Measurements from ENCODE around the gene MMP24OS. TPM values are rescaled to one million over a fixed set of nuclear protein-coding genes. Genes with fewer than 3 reads are reported as not detected.

Gene MMP24OS
- total and polyA plus RNA-seq, 5 donors from 2014 or later = 8.7 to 50.6 (median 9.6) TPM

DNA sequence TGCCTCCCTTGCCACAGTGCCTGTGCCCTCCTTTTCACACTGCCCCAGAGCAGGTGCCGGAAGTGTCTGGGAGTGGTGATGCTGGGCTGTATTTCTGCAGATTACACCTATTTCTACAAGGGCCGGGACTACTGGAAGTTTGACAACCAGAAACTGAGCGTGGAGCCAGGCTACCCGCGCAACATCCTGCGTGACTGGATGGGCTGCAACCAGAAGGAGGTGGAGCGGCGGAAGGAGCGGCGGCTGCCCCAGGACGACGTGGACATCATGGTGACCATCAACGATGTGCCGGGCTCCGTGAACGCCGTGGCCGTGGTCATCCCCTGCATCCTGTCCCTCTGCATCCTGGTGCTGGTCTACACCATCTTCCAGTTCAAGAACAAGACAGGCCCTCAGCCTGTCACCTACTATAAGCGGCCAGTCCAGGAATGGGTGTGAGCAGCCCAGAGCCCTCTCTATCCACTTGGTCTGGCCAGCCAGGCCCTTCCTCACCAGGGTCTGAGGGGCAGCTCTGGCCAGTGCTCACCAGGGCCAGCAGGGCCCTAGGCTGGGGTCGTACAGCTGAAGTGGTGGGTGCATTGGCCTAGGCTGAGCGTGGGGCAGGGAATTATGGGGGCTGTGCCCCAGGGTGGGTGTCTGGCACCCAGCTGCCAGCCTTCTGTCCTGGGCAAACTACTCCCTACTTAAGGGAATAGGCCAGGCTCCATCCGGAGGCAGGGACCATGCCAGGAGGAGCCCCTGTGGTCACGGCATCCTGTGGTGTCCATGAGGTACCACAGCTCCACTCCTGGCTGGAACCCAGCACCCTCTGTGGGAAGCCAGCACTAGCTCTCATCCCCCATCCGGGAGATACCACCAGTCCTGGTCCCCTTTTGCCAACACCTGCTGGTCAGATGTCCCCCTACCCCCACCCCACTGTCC, 3.5 kb downstream of the MMP24OS start:
- ATAC-seq (ENCODE audit: low read depth in 2 of 2) (no peak), DNase-seq (no peak)
- Histone ChIP-seq H3K36me3 (ENCODE audit: control insufficient read depth, insufficient read depth, low read length) (peaks cover 23% of the 10 kb centered on the region), H3K9me3 (ENCODE audit: control insufficient read depth in 2 of 2, low read length in 2 of 2) (no peaks in the 10 kb centered on the region), H3K4me1 (ENCODE audit: control insufficient read depth, insufficient read depth, low read length, poor library complexity, severe bottlenecking) (peaks cover 22% of the 10 kb centered on the region), H3K27ac (ENCODE audit: insufficient read depth, low read length, poor library complexity, severe bottlenecking) (no peak overlapping the region), H3K4me3 (ENCODE audit: low read depth, low read length) (no peak overlapping the region), H3K27me3 (ENCODE audit: control insufficient read depth, insufficient read depth, low read length) (no peaks in the 10 kb centered on the region)
- H3K4me1 Mint-ChIP-seq = peaks cover 0 to 31% (median 8%) of the 10 kb centered on the region in 4 donors
- H3K36me3 Mint-ChIP-seq = peaks cover 20% of the 10 kb centered on the region
- no peak overlapping the region for H3K27ac Mint-ChIP-seq
- peak overlapping the region in 1 of 4 donors; percentile 8 for H3K4me3 Mint-ChIP-seq
- H3K27me3 Mint-ChIP-seq = no peaks in the 10 kb centered on the region
- H3K9me3 Mint-ChIP-seq = no peaks in the 10 kb centered on the region

DNA sequence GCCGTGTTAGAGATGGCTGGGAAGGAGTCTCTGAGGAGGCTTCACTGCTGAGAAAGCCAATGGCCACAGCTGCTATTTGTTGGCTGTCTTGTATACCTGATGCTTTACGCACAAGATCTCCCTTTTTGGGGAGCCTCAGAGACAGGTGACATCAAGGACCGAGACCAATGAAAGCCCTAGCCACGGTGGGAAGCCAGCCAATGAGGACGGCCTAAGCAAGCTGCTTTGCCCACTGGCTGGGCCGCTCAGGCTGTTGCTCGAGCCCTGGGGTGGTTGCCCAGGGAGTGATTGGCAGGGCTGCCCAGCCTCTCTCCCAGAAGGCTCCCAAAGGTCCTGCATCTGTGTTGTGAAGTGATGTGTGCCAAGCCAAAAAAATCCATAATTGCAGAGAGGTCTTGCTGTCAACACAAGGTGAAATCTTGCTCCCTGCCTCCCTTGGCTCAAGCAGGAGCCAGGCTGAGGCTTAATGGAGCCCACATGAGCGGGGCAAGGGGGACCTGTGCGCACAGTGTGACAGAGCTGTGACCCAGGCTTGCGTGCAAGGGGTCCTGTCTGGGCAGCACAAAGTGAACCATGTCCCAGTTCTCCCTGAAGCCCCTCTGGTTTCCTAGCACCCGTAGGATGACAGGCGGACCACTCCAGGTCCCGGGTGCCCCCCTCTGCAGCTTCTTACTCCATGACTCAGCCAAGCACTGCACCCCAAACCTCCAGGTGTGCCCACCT, 4.3 kb downstream of the MMP24OS start:
- H3K27ac Mint-ChIP-seq = peak overlapping the region in 1 of 3 donors; percentile 83
- H3K4me3 ChIP-seq (ENCODE audit: low read depth, low read length) = no peak overlapping the region
- H3K9me3 ChIP-seq (ENCODE audit: control insufficient read depth in 2 of 2, low read length in 2 of 2) = no peaks in the 10 kb centered on the region
- ATAC-seq (ENCODE audit: low read depth in 2 of 2) = no peak
- H3K36me3 ChIP-seq (ENCODE audit: control insufficient read depth, insufficient read depth, low read length) = peaks cover 15% of the 10 kb centered on the region
- peaks cover 22% of the 10 kb centered on the region for H3K4me1 ChIP-seq (ENCODE audit: control insufficient read depth, insufficient read depth, low read length, poor library complexity, severe bottlenecking)
- peaks cover 0 to 34% (median 7%) of the 10 kb centered on the region in 4 donors for H3K4me1 Mint-ChIP-seq
- H3K9me3 Mint-ChIP-seq = no peaks in the 10 kb centered on the region
- no peak overlapping the region for H3K27ac ChIP-seq (ENCODE audit: insufficient read depth, low read length, poor library complexity, severe bottlenecking)
- H3K36me3 Mint-ChIP-seq = peaks cover 12% of the 10 kb centered on the region
- H3K4me3 Mint-ChIP-seq = peak overlapping the region in 1 of 4 donors; percentile 28
- no peaks in the 10 kb centered on the region for H3K27me3 Mint-ChIP-seq
- no peaks in the 10 kb centered on the region for H3K27me3 ChIP-seq (ENCODE audit: control insufficient read depth, insufficient read depth, low read length)
- DNase-seq = no peak

DNA sequence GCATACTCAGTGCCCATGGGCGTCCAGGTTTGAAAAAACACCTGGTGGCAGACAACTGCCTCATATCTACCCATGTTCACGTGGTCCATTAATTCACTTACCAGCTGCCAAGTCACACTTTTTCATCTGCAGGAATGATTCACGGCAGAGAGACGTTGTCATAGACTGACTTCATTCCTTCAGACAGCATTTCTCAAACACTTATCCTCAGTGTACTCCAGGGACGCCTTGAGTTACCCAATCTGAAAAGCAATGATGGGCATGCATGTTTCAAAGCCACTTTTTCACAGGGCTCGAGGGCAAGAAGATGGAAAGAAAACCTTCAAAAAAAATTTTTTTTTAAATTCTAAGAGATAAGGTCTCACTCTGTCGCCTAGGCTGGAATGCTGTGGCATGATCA, 6.0 kb downstream of the MMP24OS start:
- H3K4me3 ChIP-seq (ENCODE audit: low read depth, low read length) = no peak overlapping the region
- peaks cover 23% of the 10 kb centered on the region for H3K36me3 ChIP-seq (ENCODE audit: control insufficient read depth, insufficient read depth, low read length)
- no peaks in the 10 kb centered on the region for H3K9me3 ChIP-seq (ENCODE audit: control insufficient read depth in 2 of 2, low read length in 2 of 2)
- H3K27me3 ChIP-seq (ENCODE audit: control insufficient read depth, insufficient read depth, low read length) = no peaks in the 10 kb centered on the region
- peaks cover 0 to 37% (median 6%) of the 10 kb centered on the region in 4 donors for H3K4me1 Mint-ChIP-seq
- H3K4me1 ChIP-seq (ENCODE audit: control insufficient read depth, insufficient read depth, low read length, poor library complexity, severe bottlenecking) = peaks cover 13% of the 10 kb centered on the region
- H3K36me3 Mint-ChIP-seq = peaks cover 18% of the 10 kb centered on the region
- DNase-seq (no peak), ATAC-seq (ENCODE audit: low read depth in 2 of 2) (no peak)
- no peaks in the 10 kb centered on the region for H3K27me3 Mint-ChIP-seq
- H3K27ac Mint-ChIP-seq = no peak overlapping the region
- H3K27ac ChIP-seq (ENCODE audit: insufficient read depth, low read length, poor library complexity, severe bottlenecking) = no peak overlapping the region
- H3K9me3 Mint-ChIP-seq = no peaks in the 10 kb centered on the region
- peak overlapping the region in 2 of 4 donors; percentile 32 for H3K4me3 Mint-ChIP-seq

DNA sequence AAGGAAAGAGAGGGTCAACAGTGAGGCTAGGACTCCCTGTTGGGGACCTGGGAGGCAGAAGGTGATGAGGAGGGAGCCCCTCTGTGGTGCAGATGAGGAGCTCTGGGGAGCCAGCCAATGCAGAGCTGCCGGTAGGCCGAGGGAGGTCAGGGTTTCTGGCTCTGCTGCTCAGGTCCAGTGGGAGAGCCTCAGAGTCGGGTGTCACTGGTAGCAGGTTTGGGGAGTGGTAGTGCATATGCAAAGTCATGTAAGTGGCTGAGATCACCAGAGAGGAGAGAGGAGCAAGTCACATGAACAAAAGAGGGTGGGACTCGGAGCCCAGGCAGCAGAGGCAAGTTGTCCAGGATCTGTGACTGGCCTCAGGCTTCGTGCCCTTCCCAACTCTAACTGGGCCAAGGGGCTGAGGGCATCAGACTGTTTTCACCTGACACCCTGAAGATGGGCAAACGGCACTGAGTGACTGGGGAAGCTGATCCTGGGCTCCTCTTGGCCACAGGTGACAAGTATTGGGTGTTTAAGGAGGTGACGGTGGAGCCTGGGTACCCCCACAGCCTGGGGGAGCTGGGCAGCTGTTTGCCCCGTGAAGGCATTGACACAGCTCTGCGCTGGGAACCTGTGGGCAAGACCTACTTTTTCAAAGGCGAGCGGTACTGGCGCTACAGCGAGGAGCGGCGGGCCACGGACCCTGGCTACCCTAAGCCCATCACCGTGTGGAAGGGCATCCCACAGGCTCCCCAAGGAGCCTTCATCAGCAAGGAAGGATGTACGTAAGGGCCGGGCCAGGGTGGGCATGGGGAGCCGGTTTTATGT, 6.6 kb downstream of the MMP24OS start:
- peaks cover 7% of the 10 kb centered on the region for H3K4me1 ChIP-seq (ENCODE audit: control insufficient read depth, insufficient read depth, low read length, poor library complexity, severe bottlenecking)
- peaks cover 23% of the 10 kb centered on the region for H3K36me3 ChIP-seq (ENCODE audit: control insufficient read depth, insufficient read depth, low read length)
- peaks cover 24% of the 10 kb centered on the region for H3K36me3 Mint-ChIP-seq
- H3K9me3 Mint-ChIP-seq = no peaks in the 10 kb centered on the region
- no peaks in the 10 kb centered on the region for H3K27me3 Mint-ChIP-seq
- ATAC-seq (ENCODE audit: low read depth in 2 of 2) (no peak), DNase-seq (no peak)
- no peak overlapping the region for H3K27ac Mint-ChIP-seq
- H3K9me3 ChIP-seq (ENCODE audit: control insufficient read depth in 2 of 2, low read length in 2 of 2) = no peaks in the 10 kb centered on the region
- H3K4me3 ChIP-seq (ENCODE audit: low read depth, low read length) = no peak overlapping the region
- peaks cover 0 to 30% (median 9%) of the 10 kb centered on the region in 4 donors for H3K4me1 Mint-ChIP-seq
- H3K27me3 ChIP-seq (ENCODE audit: control insufficient read depth, insufficient read depth, low read length) = no peaks in the 10 kb centered on the region
- no peak overlapping the region for H3K27ac ChIP-seq (ENCODE audit: insufficient read depth, low read length, poor library complexity, severe bottlenecking)
- H3K4me3 Mint-ChIP-seq = peak overlapping the region in 2 of 4 donors; percentile 32 to 80

DNA sequence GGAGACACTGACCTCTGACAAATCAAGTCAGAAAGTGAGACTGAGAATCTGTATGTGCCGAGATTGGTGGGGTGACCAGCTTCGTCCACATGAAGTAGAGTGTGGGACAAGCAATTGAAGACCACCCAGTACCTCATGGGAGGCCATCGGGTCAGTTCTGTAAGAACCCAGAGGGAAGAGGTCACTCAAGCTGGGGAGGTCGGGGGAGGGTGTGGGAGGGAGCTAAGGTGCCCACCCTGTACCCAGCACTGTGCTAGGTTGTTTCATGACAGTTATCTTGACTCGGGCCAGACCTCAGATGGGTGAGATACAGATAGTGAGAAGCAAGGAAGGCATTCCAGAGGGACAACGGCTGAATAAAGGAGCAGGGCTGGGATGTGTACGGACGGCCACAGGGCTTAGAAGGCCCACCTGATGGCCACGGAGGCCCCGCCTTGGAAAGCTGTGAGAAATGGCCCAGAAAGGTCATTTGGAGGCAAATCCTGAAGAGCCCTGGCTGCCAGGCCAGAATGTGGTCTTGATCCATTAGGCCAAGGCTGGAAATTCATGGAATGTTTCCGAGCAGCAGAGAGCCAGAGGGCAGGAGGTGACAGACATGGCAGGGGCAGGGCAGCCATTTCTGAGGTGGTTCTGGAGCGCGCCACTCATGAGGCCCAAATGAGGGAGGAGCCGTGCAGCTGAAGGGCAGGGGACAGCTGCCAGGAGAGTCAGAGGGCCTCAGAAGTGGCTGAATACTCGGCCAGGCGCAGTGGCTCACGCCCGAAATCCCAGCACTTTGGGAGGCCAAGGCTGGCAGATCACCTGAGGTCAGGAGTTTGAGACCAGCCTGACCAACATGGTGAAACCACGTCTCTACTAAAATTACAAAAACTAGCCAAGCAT, 7.7 kb downstream of the MMP24OS start:
- no peaks in the 10 kb centered on the region for H3K9me3 ChIP-seq (ENCODE audit: control insufficient read depth in 2 of 2, low read length in 2 of 2)
- H3K4me3 ChIP-seq (ENCODE audit: low read depth, low read length) = no peak overlapping the region
- Mint-ChIP-seq H3K4me3 (no peak overlapping the region), H3K27me3 (no peaks in the 10 kb centered on the region), H3K36me3 (peaks cover 25% of the 10 kb centered on the region), H3K4me1 (peaks cover 0 to 20% (median 9%) of the 10 kb centered on the region in 4 donors), H3K27ac (no peak overlapping the region), H3K9me3 (no peaks in the 10 kb centered on the region)
- no peaks in the 10 kb centered on the region for H3K27me3 ChIP-seq (ENCODE audit: control insufficient read depth, insufficient read depth, low read length)
- DNase-seq (no peak), ATAC-seq (ENCODE audit: low read depth in 2 of 2) (no peak)
- H3K27ac ChIP-seq (ENCODE audit: insufficient read depth, low read length, poor library complexity, severe bottlenecking) = no peak overlapping the region
- no peaks in the 10 kb centered on the region for H3K4me1 ChIP-seq (ENCODE audit: control insufficient read depth, insufficient read depth, low read length, poor library complexity, severe bottlenecking)
- H3K36me3 ChIP-seq (ENCODE audit: control insufficient read depth, insufficient read depth, low read length) = peaks cover 23% of the 10 kb centered on the region

DNA sequence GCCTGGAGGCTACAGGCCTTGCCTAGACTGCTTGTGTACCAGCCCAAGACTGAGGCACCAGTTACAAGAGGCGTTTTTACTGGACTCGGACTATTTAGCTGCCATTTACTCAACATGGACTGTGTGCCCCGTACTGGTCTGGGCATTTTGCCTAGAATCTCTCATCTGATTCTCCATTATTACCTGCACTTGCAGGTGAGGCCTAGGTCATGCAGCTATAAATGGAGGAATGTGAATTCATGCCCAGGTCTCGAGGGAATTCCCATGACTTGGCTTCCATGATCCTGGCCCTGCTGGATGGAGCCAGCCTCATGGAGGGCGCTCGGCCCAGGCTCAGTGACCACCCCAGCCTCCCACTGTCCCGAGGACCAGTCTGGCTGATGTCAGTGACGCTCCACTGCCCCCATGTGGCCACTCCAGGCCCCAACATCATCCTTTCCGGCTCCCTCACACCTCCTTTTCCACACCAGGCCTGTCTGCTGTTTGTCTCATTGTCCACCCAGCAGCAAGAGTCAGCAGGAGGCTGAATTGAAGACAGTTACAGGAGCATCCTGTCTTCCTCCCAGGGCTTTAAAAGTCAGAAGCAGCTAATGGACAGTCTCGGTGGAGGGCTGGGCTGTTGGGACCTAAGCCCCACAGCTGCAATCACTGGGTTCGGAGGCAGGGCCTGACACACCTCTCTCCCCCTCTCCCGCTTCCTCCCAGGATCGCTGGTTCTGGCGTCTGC, 8.7 kb downstream of the MMP24OS start:
- peak overlapping the region in 1 of 4 donors; percentile 38 for H3K4me3 Mint-ChIP-seq
- H3K36me3 ChIP-seq (ENCODE audit: control insufficient read depth, insufficient read depth, low read length) = peaks cover 23% of the 10 kb centered on the region

More for the DNA sequence above, 8.7 kb downstream of the MMP24OS start:
- no peaks in the 10 kb centered on the region for H3K4me1 ChIP-seq (ENCODE audit: control insufficient read depth, insufficient read depth, low read length, poor library complexity, severe bottlenecking)
- H3K9me3 ChIP-seq (ENCODE audit: control insufficient read depth in 2 of 2, low read length in 2 of 2) = no peaks in the 10 kb centered on the region
- Mint-ChIP-seq H3K4me1 (peaks cover 0 to 19% (median 9%) of the 10 kb centered on the region in 4 donors), H3K9me3 (no peaks in the 10 kb centered on the region), H3K27ac (no peak overlapping the region), H3K27me3 (no peaks in the 10 kb centered on the region), H3K36me3 (peaks cover 28% of the 10 kb centered on the region)
- ATAC-seq (ENCODE audit: low read depth in 2 of 2) (peak in 1 of 2 donors; percentile 36), DNase-seq (peak in 2 of 3 donors; percentile 19 to 40)
- no peak overlapping the region for H3K4me3 ChIP-seq (ENCODE audit: low read depth, low read length)
- no peaks in the 10 kb centered on the region for H3K27me3 ChIP-seq (ENCODE audit: control insufficient read depth, insufficient read depth, low read length)
- no peak overlapping the region for H3K27ac ChIP-seq (ENCODE audit: insufficient read depth, low read length, poor library complexity, severe bottlenecking)
